ENCODE measurements around the gene ZNF813.
"Not testable (repeated sequence)": the region's sequence is repeated elsewhere in the genome, so short reads cannot be mapped to it uniquely, and the experiment has no call there.

Gene ZNF813

DNA sequence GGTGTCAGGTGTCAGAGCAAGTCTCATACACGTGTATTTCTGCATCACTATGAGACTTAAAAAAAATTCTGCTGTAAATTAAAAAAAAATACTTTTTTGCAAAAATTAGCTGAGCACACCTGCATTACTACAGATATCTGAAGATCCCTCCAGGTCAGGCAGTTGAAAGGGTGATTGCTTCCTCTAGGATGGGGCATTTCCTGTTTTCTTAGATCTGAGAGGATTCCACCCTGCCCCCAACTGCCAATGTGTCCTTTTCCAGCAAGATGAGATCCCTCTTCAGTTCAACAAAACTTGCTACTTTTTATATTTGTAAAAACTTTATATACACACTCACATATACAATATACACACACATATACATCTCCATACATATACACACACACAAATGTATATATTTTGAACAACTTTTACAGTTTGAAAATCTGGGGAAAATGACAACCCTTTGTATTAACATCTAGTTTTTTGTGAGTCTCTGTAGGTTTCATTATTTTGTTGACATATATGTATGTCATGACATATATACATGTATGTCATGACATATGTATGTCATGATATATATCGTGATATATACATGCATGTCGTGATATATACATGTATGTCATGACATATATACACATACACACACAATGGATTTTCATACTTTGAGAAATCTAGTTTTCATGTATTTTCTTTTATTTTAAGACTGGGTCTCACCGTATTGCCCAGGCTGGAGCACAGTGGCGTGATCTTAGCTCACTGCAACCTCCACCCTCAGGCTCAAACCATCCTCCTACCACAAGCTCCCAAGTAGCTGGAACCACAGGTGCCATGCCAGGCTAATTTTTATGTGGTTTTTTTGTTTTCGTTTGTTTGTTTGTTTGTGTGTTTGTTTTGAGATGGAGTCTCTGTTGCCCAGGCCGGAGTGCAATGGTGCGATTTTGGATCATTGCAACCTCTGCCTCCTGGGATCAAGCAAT lies 17.8 kb downstream of the ZNF813 start:
- DNase-seq (ENCODE audit: low spot score) = no peak
- TF ChIP-seq, protein P1, sequence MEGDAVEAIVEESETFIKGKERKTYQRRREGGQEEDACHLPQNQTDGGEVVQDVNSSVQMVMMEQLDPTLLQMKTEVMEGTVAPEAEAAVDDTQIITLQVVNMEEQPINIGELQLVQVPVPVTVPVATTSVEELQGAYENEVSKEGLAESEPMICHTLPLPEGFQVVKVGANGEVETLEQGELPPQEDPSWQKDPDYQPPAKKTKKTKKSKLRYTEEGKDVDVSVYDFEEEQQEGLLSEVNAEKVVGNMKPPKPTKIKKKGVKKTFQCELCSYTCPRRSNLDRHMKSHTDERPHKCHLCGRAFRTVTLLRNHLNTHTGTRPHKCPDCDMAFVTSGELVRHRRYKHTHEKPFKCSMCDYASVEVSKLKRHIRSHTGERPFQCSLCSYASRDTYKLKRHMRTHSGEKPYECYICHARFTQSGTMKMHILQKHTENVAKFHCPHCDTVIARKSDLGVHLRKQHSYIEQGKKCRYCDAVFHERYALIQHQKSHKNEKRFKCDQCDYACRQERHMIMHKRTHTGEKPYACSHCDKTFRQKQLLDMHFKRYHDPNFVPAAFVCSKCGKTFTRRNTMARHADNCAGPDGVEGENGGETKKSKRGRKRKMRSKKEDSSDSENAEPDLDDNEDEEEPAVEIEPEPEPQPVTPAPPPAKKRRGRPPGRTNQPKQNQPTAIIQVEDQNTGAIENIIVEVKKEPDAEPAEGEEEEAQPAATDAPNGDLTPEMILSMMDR (IDR thresholded peaks at IDR 0.05) = no peak
- Histone ChIP-seq H3K27ac (no peak overlapping the region), H3K4me3 (no peak overlapping the region)

- Histone ChIP-seq H3K27ac (no peak overlapping the region), H3K4me3 (no peak overlapping the region)
- TF ChIP-seq, protein P1 (IDR thresholded peaks at IDR 0.05) = no peak
- DNase-seq (ENCODE audit: low spot score) = no peak
These were observed 24.6 kb downstream of the ZNF813 start for GRCh38 chr19:53492153-53492552.

DNA sequence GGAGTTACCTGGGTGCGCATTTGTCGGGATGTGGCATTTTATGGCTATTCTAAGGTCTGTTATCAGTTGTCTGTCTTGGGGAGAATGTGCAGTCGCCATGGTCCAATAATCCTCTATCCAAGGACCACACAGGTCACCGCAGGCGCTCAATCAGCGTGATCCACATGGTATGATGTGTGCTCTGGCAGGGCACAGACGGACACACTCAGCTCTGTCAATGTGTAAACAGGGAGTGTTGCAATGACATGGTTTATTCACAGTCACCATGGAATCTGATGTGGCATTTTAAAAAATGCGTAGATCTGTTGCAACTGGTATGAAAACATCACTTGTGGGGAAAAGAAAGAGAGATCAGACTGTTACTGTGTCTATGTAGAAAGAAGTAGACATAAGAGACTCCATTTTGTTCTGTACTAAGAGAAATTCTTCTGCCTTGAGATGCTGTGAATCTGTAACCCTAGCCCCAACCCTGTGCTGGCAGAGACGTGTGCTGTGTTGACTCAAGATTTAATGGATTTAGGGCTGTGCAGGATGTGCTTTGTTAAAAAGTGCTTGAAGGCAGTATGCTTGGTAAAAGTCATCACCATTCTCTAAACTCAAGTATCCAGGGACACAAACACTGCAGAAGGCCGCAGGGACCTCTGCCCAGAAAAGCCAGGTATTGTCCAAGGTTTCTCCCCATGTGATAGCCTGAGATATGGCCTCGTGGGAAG lies 29.9 kb downstream of the ZNF813 start:
- not testable (repeated sequence) for DNase-seq (ENCODE audit: low spot score); H3K27ac ChIP-seq; H3K4me3 ChIP-seq

DNA sequence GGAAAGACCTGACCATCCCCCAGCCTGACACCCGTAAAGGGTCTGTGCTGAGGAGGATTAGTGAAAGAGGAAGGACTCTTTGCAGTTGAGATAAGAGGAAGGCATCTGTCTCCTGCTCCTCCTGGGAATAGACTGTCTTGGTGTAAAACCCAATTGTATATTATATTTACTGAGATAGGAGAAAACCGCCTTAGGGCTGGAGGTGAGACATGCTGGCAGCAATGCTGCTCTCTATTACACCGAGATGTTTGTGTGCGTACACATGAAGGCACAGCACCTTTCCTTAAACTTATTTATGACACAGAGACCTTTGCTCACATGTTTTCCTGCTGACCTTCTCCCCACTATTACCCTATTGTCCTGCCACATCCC lies 30.5 kb downstream of the ZNF813 start:
- H3K4me3 ChIP-seq; DNase-seq (ENCODE audit: low spot score); H3K27ac ChIP-seq: not testable (repeated sequence)

- not testable (repeated sequence) for H3K27ac ChIP-seq; H3K4me3 ChIP-seq; DNase-seq (ENCODE audit: low spot score)
These were observed 35.6 kb downstream of the ZNF813 start for GRCh38 chr19:53503151-53503550.

DNA sequence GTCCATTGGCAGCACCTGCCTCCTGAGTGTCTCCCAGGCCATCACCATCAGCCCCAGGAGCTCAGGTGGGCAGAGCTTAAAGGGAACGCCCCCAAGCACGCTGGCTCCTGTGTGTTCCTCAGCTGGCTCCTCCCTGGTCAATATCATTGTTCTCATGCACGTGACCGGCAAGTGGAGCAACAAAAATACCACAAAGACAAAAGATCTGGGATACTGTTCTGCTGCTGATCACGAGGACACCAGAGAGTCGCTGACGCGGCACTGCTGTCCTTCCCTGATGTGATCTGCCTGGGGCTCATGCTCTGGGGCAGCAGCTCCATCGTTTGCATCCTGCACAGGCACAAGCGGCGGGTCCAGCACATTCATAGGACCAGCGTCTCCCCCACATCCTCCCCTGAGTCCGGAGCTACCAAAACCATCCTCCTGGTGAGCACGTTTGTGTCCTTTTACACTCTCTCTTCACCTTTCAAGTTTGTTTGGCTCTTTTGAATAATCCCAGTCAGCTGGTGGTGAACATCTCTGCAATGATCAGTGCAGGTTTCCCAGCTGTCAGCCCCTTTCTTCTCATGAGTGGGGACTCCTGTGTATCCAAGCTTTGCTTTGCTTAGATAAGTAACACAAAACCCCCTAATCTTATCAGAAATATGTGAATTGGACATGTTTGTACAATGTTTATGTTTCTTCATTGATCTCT lies 36.3 kb downstream of the ZNF813 start:
- DNase-seq (ENCODE audit: low spot score); H3K4me3 ChIP-seq; H3K27ac ChIP-seq: not testable (repeated sequence)

GRCh38 chr19:53504365-53504703 lies 36.8 kb downstream of the ZNF813 start:
- peak overlapping the region; percentile 38 for H3K4me3 ChIP-seq
- not testable (repeated sequence) for H3K27ac ChIP-seq; DNase-seq (ENCODE audit: low spot score)

GRCh38 chr19:53504885-53505284 lies 37.4 kb downstream of the ZNF813 start:
- no peak for DNase-seq (ENCODE audit: low spot score)
- no peak overlapping the region for H3K27ac ChIP-seq
- TF ChIP-seq, protein P1 (IDR thresholded peaks at IDR 0.05) = no peak
- H3K4me3 ChIP-seq = peak overlapping the region; percentile 38

- Histone ChIP-seq H3K4me3 (no peak overlapping the region), H3K27ac (no peak overlapping the region)
- TF ChIP-seq, protein P1 (IDR thresholded peaks at IDR 0.05) = no peak
- DNase-seq (ENCODE audit: low spot score) = no peak
These were observed 39.2 kb downstream of the ZNF813 start for GRCh38 chr19:53506728-53507127.
